ENCODE results near the gene GSTT4.
A peak's percentile ranks its signal among the peaks of the same experiment; 100 is the strongest.
"Not testable (repeated sequence)": the region's sequence is repeated elsewhere in the genome, so short reads cannot be mapped to it uniquely, and the experiment has no call there.

The GSTT4 gene

DNA sequence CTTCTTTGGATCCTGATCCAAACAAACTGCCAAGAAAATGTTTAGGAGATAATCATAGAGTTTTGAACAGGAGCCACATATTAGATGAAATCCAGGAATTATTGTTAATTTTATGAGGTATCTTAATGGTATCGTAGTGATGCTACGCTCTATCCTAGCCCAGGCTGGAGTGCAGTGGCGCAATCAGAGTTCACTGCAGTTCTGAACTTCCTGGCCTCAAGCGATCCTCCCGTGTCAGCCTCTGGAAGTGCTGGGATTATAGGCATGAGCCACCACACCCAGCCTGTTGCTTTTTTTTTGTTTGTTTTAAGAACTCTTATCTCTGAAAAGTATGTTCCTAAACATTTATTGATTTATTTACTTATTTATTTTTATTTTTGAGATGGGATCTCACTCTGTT, 2.4 kb downstream of the GSTT4 start:
- no peaks in the 10 kb centered on the region for H3K79me1 ChIP-seq (replicated peaks; ENCODE audit: low read length, poor library complexity, severe bottlenecking)
- H3K4me1 ChIP-seq (ENCODE audit: control insufficient read depth, insufficient read depth, low read depth, low read length), result no peaks in the 10 kb centered on the region
- no peak overlapping the region for H2BK15ac ChIP-seq (ENCODE audit: low read depth, poor library complexity, severe bottlenecking)
- H3K14ac ChIP-seq (ENCODE audit: low read length in 2 of 2), result no peak overlapping the region
- H3K4me3 ChIP-seq (ENCODE audit: insufficient read depth in 1 of 2, low read depth in 1 of 2, low read length in 2 of 2), result no peak overlapping the region
- H2BK12ac ChIP-seq (ENCODE audit: low read length in 2 of 2), result no peak overlapping the region
- 87% methylated on average over 5 of the region's 5 CpGs for WGBS
- no peak overlapping the region for H2BK120ac ChIP-seq (ENCODE audit: low read depth, low read length)
- no peak for DNase-seq
- no peaks in the 10 kb centered on the region for H3K9me3 ChIP-seq (ENCODE audit: control insufficient read depth, low read length)
- no peak overlapping the region for H3K9ac ChIP-seq (ENCODE audit: low read length)
- H4K8ac ChIP-seq (ENCODE audit: low read length), result no peak overlapping the region
- H4K91ac ChIP-seq (ENCODE audit: low read length), result no peak overlapping the region
- H3K4ac ChIP-seq (ENCODE audit: low read depth in 1 of 2, low read length in 2 of 2), result no peak overlapping the region
- no peak overlapping the region for H2AFZ ChIP-seq (ENCODE audit: low read depth, low read length)
- no peak overlapping the region for H2AK5ac ChIP-seq (ENCODE audit: low read length, severe bottlenecking)
- no peak overlapping the region for H2BK5ac ChIP-seq (ENCODE audit: low read depth, low read length, poor library complexity, severe bottlenecking)
- H3K4me2 ChIP-seq (ENCODE audit: low read length, poor library complexity, severe bottlenecking), result no peak overlapping the region
- no peak overlapping the region for H3K18ac ChIP-seq (ENCODE audit: low read depth in 1 of 2, low read length in 2 of 2)
- H3K23ac ChIP-seq (ENCODE audit: low read length in 2 of 2), result no peak overlapping the region
- no peak overlapping the region for H3K27ac ChIP-seq (ENCODE audit: low read length, poor library complexity, severe bottlenecking)
- H3K36me3 ChIP-seq (ENCODE audit: control insufficient read depth in 1 of 2, insufficient read depth in 2 of 2, low read depth in 1 of 2, low read length in 2 of 2), result no peaks in the 10 kb centered on the region
- H3K27me3 ChIP-seq (ENCODE audit: control insufficient read depth in 1 of 2, insufficient read depth in 1 of 2, low read length in 2 of 2), result peaks cover 7 to 8% of the 10 kb centered on the region in 2 experiments

DNA sequence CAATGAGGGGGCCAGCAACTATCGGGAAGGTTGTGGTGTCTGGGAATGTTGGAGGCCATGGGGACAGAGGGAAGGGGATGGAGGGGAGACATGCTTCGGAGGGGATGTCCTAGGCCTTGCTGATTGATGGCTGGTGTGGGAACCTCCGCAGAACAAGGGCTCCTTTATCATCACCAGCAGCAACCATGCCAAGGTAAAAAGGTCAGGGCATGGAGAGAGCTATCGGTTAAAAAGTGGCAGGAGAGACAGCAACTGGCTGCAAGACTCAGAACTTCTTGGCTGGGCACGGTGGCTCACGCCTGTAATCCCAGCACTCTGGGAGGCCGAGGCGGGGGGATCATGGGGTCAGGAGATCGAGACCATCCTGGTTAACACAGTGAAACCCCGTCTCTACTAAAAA, 3.0 kb downstream of the GSTT4 start:
- Histone ChIP-seq H3K18ac (ENCODE audit: low read depth in 1 of 2, low read length in 2 of 2) (no peak overlapping the region), H3K4me2 (ENCODE audit: low read length, poor library complexity, severe bottlenecking) (no peak overlapping the region), H4K91ac (ENCODE audit: low read length) (no peak overlapping the region), H3K27ac (ENCODE audit: low read length, poor library complexity, severe bottlenecking) (no peak overlapping the region), H3K9me3 (ENCODE audit: control insufficient read depth, low read length) (no peaks in the 10 kb centered on the region), H2BK120ac (ENCODE audit: low read depth, low read length) (no peak overlapping the region), H2BK5ac (ENCODE audit: low read depth, low read length, poor library complexity, severe bottlenecking) (no peak overlapping the region), H3K9ac (ENCODE audit: low read length) (no peak overlapping the region), H2AFZ (ENCODE audit: low read depth, low read length) (no peak overlapping the region), H2BK15ac (ENCODE audit: low read depth, poor library complexity, severe bottlenecking) (no peak overlapping the region), H3K27me3 (ENCODE audit: control insufficient read depth in 1 of 2, insufficient read depth in 1 of 2, low read length in 2 of 2) (peaks cover 7 to 8% of the 10 kb centered on the region in 2 experiments), H3K4ac (ENCODE audit: low read depth in 1 of 2, low read length in 2 of 2) (no peak overlapping the region), H3K23ac (ENCODE audit: low read length in 2 of 2) (no peak overlapping the region), H3K4me1 (ENCODE audit: control insufficient read depth, insufficient read depth, low read depth, low read length) (no peaks in the 10 kb centered on the region), H3K79me1 (replicated peaks; ENCODE audit: low read length, poor library complexity, severe bottlenecking) (no peaks in the 10 kb centered on the region), H2AK5ac (ENCODE audit: low read length, severe bottlenecking) (no peak overlapping the region), H2BK12ac (ENCODE audit: low read length in 2 of 2) (no peak overlapping the region), H3K36me3 (ENCODE audit: control insufficient read depth in 1 of 2, insufficient read depth in 2 of 2, low read depth in 1 of 2, low read length in 2 of 2) (no peaks in the 10 kb centered on the region), H4K8ac (ENCODE audit: low read length) (no peak overlapping the region), H3K14ac (ENCODE audit: low read length in 2 of 2) (no peak overlapping the region), H3K4me3 (ENCODE audit: insufficient read depth in 1 of 2, low read depth in 1 of 2, low read length in 2 of 2) (no peak overlapping the region)
- no peak for DNase-seq
- 95% methylated on average over 6 of the region's 10 CpGs for WGBS

DNA sequence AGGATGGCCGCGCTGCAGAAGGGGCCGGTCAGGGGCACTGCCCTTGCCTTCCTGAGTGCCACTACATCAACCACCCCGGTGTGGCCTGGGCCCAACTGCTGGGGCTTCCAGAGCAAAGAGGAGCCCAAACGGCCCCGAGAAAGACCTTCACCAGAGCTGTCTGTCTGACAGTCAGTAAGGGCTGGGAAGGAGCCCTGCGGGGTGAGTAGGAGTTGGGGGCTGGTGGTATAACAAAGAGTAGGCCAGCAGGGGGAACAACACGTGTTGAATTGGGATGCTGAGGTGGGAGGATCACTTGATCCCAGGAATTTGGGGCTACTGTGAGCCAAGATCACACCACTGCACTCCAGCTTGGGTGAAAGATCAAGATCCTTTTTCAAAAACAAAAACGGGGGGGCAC, 3.9 kb downstream of the GSTT4 start:
- peak overlapping the region; percentile 44 for H2BK15ac ChIP-seq (ENCODE audit: low read depth, poor library complexity, severe bottlenecking)
- H3K9ac ChIP-seq (ENCODE audit: low read length), result no peak overlapping the region
- H3K9me3 ChIP-seq (ENCODE audit: control insufficient read depth, low read length), result no peaks in the 10 kb centered on the region
- no peak overlapping the region for H3K4ac ChIP-seq (ENCODE audit: low read depth in 1 of 2, low read length in 2 of 2)
- H2AFZ ChIP-seq (ENCODE audit: low read depth, low read length), result no peak overlapping the region
- peaks cover 5 to 7% of the 10 kb centered on the region in 2 experiments for H3K27me3 ChIP-seq (ENCODE audit: control insufficient read depth in 1 of 2, insufficient read depth in 1 of 2, low read length in 2 of 2)
- H2BK120ac ChIP-seq (ENCODE audit: low read depth, low read length), result no peak overlapping the region
- H4K91ac ChIP-seq (ENCODE audit: low read length), result peak overlapping the region; percentile 43
- H3K4me1 ChIP-seq (ENCODE audit: control insufficient read depth, insufficient read depth, low read depth, low read length), result no peaks in the 10 kb centered on the region
- no peak overlapping the region for H4K8ac ChIP-seq (ENCODE audit: low read length)
- no peak overlapping the region for H3K18ac ChIP-seq (ENCODE audit: low read depth in 1 of 2, low read length in 2 of 2)
- no peak overlapping the region for H3K14ac ChIP-seq (ENCODE audit: low read length in 2 of 2)
- H2AK5ac ChIP-seq (ENCODE audit: low read length, severe bottlenecking), result no peak overlapping the region
- DNase-seq, result no peak
- H3K4me3 ChIP-seq (ENCODE audit: insufficient read depth in 1 of 2, low read depth in 1 of 2, low read length in 2 of 2), result no peak overlapping the region
- WGBS, result 82% methylated on average over 9 of the region's 9 CpGs
- H2BK5ac ChIP-seq (ENCODE audit: low read depth, low read length, poor library complexity, severe bottlenecking), result no peak overlapping the region
- no peak overlapping the region for H3K27ac ChIP-seq (ENCODE audit: low read length, poor library complexity, severe bottlenecking)
- no peaks in the 10 kb centered on the region for H3K79me1 ChIP-seq (replicated peaks; ENCODE audit: low read length, poor library complexity, severe bottlenecking)
- H2BK12ac ChIP-seq (ENCODE audit: low read length in 2 of 2), result no peak overlapping the region
- H3K23ac ChIP-seq (ENCODE audit: low read length in 2 of 2), result no peak overlapping the region
- H3K4me2 ChIP-seq (ENCODE audit: low read length, poor library complexity, severe bottlenecking), result no peak overlapping the region
- H3K36me3 ChIP-seq (ENCODE audit: control insufficient read depth in 1 of 2, insufficient read depth in 2 of 2, low read depth in 1 of 2, low read length in 2 of 2), result no peaks in the 10 kb centered on the region

DNA sequence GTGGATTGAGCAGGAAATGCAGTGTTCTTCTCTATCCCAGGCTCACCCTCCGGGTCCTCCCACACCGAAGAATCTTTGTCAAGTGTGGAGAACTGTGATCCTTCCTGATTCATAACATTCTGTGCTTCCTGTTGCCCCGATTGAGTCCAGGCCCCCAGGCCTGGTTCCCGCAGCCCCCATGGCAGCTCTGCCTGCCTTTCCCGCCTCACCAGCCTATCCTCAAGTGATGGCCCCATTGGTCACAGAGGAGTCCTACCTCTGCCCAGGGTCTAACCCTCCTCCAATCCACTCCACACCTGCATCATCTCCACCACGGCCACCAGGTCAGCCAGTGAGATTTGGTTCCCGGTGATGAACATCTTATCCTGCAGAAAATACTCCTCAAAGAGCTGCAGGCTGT, 5.5 kb downstream of the GSTT4 start:
- H3K36me3 ChIP-seq (ENCODE audit: control insufficient read depth in 1 of 2, insufficient read depth in 2 of 2, low read depth in 1 of 2, low read length in 2 of 2); H3K79me1 ChIP-seq (replicated peaks; ENCODE audit: low read length, poor library complexity, severe bottlenecking); H4K8ac ChIP-seq (ENCODE audit: low read length); H4K91ac ChIP-seq (ENCODE audit: low read length); H2BK15ac ChIP-seq (ENCODE audit: low read depth, poor library complexity, severe bottlenecking); H2AK5ac ChIP-seq (ENCODE audit: low read length, severe bottlenecking); H2BK12ac ChIP-seq (ENCODE audit: low read length in 2 of 2); H3K4ac ChIP-seq (ENCODE audit: low read depth in 1 of 2, low read length in 2 of 2); H3K18ac ChIP-seq (ENCODE audit: low read depth in 1 of 2, low read length in 2 of 2); H2AFZ ChIP-seq (ENCODE audit: low read depth, low read length); H3K27me3 ChIP-seq (ENCODE audit: control insufficient read depth in 1 of 2, insufficient read depth in 1 of 2, low read length in 2 of 2); DNase-seq; H2BK120ac ChIP-seq (ENCODE audit: low read depth, low read length); H3K4me2 ChIP-seq (ENCODE audit: low read length, poor library complexity, severe bottlenecking); H3K9ac ChIP-seq (ENCODE audit: low read length); H3K9me3 ChIP-seq (ENCODE audit: control insufficient read depth, low read length); H3K4me3 ChIP-seq (ENCODE audit: insufficient read depth in 1 of 2, low read depth in 1 of 2, low read length in 2 of 2); H3K23ac ChIP-seq (ENCODE audit: low read length in 2 of 2); H3K4me1 ChIP-seq (ENCODE audit: control insufficient read depth, insufficient read depth, low read depth, low read length); H3K27ac ChIP-seq (ENCODE audit: low read length, poor library complexity, severe bottlenecking); H2BK5ac ChIP-seq (ENCODE audit: low read depth, low read length, poor library complexity, severe bottlenecking); H3K14ac ChIP-seq (ENCODE audit: low read length in 2 of 2): not testable (repeated sequence)
- 87% methylated on average over 7 of the region's 7 CpGs for WGBS
